ENCODE measurements around the gene LRRC8E. TPM values are rescaled to one million over a fixed set of nuclear protein-coding genes. Genes with fewer than 3 reads are reported as not detected.
A peak's percentile ranks its signal among the peaks of the same experiment; 100 is the strongest.

Gene LRRC8E
- total and polyA plus RNA-seq, 2 donors, result 1.1 to 1.3 TPM

DNA sequence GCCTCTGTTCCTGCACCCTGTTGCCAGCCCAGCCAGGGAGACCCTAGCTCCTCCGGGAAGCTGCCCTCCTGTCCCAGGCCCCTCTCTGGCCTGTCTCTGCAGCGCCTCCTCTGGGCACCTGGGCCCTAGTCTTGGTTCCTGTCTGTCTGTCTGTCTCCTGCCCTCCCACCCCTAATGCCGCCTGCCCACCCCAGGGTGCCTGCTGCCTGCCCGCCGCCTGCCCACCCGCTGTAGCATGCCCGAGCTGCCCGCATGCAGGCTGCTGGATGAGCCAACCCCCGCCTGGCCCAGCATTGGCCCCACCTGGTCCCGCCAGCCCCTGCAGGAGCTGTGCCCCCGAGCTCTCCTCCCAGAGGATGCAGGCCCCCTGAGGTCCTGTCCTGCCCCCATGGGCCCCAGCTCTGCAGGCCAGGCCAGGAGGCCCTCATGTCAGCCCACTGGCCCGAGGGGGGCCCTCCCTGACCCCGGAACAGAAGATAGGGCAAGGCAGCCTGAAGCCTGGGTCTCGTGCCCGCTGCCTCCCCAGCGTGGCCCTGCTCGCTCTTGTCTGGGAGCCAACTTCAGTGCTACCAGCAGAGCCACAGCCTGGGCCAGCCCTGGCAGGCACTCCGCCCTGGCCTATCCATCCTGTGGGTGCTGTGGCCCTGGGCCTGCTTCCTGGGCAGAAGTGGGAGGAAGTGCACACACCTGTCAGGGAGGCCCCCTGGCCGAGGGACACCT, 20.6 kb downstream of the LRRC8E start:
- WGBS, result 92% methylated on average over 19 of the region's 19 CpGs
- Histone ChIP-seq H3K4me1 (ENCODE audit: insufficient read depth) (no peaks in the 10 kb centered on the region), H3K27ac (ENCODE audit: low read depth) (no peak overlapping the region), H3K4me3 (ENCODE audit: low read depth, low read length) (no peak overlapping the region), H3K36me3 (ENCODE audit: insufficient read depth) (peaks cover 12% of the 10 kb centered on the region)
- no peak for DNase-seq (ENCODE audit: extremely low spot score)

DNA sequence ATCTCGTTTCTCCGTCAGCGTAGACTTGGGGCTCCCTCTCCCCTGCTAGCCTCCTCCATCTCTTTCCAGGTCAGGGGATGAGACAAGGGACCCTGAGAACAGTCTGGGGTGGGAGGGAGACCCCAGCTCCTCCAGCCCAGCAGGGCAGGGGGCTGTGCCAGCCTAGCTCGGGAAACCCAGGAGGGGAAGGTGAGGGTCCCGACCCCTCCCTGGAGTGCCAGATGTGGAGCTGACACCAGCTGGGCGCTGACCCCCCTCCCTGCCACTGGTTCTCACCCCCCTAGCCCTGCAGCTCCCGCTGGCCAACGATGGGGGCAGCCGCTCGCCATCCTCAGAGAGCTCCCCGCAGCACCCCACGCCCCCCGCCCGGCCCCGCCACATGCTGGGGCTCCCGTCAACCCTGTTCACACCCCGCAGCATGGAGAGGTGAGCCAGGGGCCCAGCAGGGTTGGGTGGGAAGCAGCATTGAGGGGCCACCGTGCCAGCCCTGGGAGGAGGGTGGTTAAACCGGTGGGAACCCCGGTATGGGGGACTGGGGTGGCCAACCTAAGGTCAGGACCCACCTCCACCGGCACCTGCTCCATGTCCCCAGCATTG, 21.3 kb downstream of the LRRC8E start:
- 91% methylated on average over 21 of the region's 21 CpGs for WGBS
- no peaks in the 10 kb centered on the region for H3K4me1 ChIP-seq (ENCODE audit: insufficient read depth)
- no peak overlapping the region for H3K4me3 ChIP-seq (ENCODE audit: low read depth, low read length)
- DNase-seq (ENCODE audit: extremely low spot score), result no peak
- H3K27ac ChIP-seq (ENCODE audit: low read depth), result no peak overlapping the region
- H3K36me3 ChIP-seq (ENCODE audit: insufficient read depth), result peaks cover 12% of the 10 kb centered on the region

GRCh38 chr19:7910321-7911161, 22.2 kb downstream of the LRRC8E start:
- H3K36me3 ChIP-seq (ENCODE audit: insufficient read depth), result peaks cover 12% of the 10 kb centered on the region
- H3K4me3 ChIP-seq (ENCODE audit: low read depth, low read length), result no peak overlapping the region

DNA sequence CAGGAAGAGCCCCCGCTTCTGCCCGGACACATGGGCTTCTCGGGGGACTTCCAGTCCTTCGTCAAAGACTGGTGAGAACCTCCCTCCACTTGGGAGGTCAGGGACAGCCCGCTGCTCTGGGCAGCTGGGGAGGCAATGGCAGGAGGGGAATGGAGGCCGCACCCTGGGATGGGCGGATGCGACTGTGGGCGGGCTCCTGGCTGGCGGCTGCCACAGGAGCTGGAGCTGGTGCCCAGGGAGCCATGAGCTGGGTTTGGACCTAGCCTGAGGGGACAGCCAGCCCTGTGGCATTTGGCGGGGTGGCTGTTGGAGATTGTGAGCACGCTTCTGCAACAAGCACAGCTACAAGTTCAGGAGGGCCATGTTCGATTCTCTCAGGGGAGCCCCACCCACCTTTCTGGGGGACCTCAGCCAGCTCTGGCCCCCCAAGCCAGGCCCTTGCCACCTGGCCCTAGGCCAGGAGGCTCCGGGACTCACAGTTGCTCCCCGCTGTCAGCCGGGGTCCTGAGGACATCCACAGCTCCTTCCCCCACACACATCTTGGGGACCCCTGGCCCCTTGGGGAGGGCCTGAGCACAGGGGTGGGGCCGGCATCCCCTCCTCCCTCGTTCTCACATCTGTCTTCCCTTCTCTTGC, 23.3 kb downstream of the LRRC8E start:
- DNase-seq (ENCODE audit: extremely low spot score), result no peak
- WGBS, result 85% methylated on average over 18 of the region's 18 CpGs
- Histone ChIP-seq H3K36me3 (ENCODE audit: insufficient read depth) (peaks cover 12% of the 10 kb centered on the region), H3K4me1 (ENCODE audit: insufficient read depth) (no peaks in the 10 kb centered on the region), H3K27ac (ENCODE audit: low read depth) (no peak overlapping the region), H3K4me3 (ENCODE audit: low read depth, low read length) (no peak overlapping the region)

More at GRCh38 chr19:7910321-7911161, 22.2 kb downstream of the LRRC8E start:
- no peak overlapping the region for H3K27ac ChIP-seq (ENCODE audit: low read depth)
- DNase-seq (ENCODE audit: extremely low spot score), result no peak
- no peaks in the 10 kb centered on the region for H3K4me1 ChIP-seq (ENCODE audit: insufficient read depth)
- WGBS, result 93% methylated on average over 54 of the region's 54 CpGs

DNA sequence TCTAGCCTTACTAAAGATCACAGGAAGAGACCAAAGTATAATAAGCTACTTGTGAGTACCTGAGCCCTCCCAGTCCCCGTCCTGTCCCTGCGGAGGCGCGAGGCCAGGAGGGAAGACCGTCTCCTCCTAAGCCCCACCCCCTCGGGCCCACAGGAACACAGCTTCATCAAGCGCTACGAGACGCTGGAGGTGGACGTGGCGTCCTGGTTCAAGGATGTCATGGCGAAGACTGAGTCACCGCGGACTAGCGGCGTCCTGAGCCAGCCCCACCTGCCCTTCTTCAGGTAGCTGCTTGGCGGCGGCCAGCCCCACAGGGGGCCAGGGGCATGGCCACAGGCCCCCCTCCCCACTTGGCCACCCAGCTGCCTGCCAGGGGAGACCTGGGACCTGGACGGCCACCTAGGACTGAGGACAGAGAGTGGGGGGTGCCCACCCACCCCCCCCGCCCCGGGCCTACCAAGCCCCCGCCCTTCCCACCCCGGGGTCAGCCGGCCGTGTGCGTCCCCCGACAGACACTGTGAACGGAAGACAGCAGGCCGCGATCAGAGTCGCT, 23.9 kb downstream of the LRRC8E start:
- no peaks in the 10 kb centered on the region for H3K4me1 ChIP-seq (ENCODE audit: insufficient read depth)
- no peak for DNase-seq (ENCODE audit: extremely low spot score)
- no peak overlapping the region for H3K4me3 ChIP-seq (ENCODE audit: low read depth, low read length)
- no peak overlapping the region for H3K27ac ChIP-seq (ENCODE audit: low read depth)
- H3K36me3 ChIP-seq (ENCODE audit: insufficient read depth), result peaks cover 12% of the 10 kb centered on the region
- 88% methylated on average over 31 of the region's 31 CpGs for WGBS

- peaks cover 12% of the 10 kb centered on the region for H3K36me3 ChIP-seq (ENCODE audit: insufficient read depth)
- H3K4me3 ChIP-seq (ENCODE audit: low read depth, low read length), result no peak overlapping the region
- 93% methylated on average over 39 of the region's 39 CpGs for WGBS
- no peaks in the 10 kb centered on the region for H3K4me1 ChIP-seq (ENCODE audit: insufficient read depth)
- DNase-seq (ENCODE audit: extremely low spot score), result no peak
- no peak overlapping the region for H3K27ac ChIP-seq (ENCODE audit: low read depth)
Observed at GRCh38 chr19:7912697-7913564, 24.6 kb downstream of the LRRC8E start.

- WGBS, result 87% methylated on average over 10 of the region's 10 CpGs
- no peak overlapping the region for H3K27ac ChIP-seq (ENCODE audit: low read depth)
- peaks cover 12% of the 10 kb centered on the region for H3K36me3 ChIP-seq (ENCODE audit: insufficient read depth)
- no peak overlapping the region for H3K4me3 ChIP-seq (ENCODE audit: low read depth, low read length)
- DNase-seq (ENCODE audit: extremely low spot score), result no peak
- no peaks in the 10 kb centered on the region for H3K4me1 ChIP-seq (ENCODE audit: insufficient read depth)
Observed at GRCh38 chr19:7913652-7914051, 25.3 kb downstream of the LRRC8E start.

DNA sequence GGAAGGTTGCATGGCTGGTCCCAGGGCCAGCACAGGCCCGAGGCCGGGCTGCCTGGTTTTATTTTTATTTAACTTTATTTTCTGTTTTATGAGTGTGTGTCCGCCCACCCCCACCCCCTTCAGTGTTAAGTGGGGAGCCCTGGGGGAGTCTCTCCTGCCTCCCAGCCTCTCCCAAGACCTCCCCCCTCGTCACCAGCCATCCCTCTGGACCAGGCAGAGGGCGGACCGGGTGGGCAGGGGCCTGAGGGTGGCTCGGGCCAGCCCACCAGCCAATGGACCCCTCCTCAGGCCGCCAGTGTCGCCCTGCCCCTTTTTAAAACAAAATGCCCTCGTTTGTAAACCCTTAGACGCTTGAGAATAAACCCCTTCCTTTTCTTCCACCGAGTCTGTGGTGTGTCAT, 25.8 kb downstream of the LRRC8E start:
- no peaks in the 10 kb centered on the region for H3K4me1 ChIP-seq (ENCODE audit: insufficient read depth)
- no peak for DNase-seq (ENCODE audit: extremely low spot score)
- H3K27ac ChIP-seq (ENCODE audit: low read depth), result no peak overlapping the region
- no peak overlapping the region for H3K4me3 ChIP-seq (ENCODE audit: low read depth, low read length)
- 50% methylated on average over 12 of the region's 12 CpGs for WGBS
- H3K36me3 ChIP-seq (ENCODE audit: insufficient read depth), result peaks cover 12% of the 10 kb centered on the region

DNA sequence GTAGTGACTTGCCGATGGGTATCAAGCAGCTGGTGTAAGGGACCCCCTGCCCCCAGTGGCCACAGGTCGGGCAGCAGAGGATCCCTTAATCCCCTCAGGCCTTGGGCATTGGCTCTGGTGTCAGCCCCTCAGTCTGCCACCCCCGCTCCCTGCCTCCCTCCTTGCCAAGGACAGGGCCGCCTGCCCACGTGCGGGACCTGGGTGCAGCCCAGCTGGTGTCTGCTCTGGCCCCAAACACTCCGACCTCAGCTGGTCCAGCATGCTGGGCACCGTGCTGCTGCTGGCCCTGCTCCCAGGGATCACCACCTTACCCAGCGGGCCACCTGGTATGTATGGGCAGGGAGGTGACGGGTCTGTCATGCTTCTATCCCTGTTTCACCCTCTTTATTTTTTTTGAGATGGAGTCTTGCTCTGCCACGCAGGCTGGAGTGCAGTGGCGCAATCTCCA, 26.3 kb downstream of the LRRC8E start, which contains the start of gene TGFBR3L:
TSS of gene TGFBR3L (plus strand) at position 233 of the 448 bp plus-strand sequence.
- no peak for DNase-seq (ENCODE audit: extremely low spot score)
- Histone ChIP-seq H3K4me1 (ENCODE audit: insufficient read depth) (no peaks in the 10 kb centered on the region), H3K27ac (ENCODE audit: low read depth) (no peak within 1 kb of the TSS), H3K4me3 (ENCODE audit: low read depth, low read length) (no peak within 1 kb of the TSS), H3K36me3 (ENCODE audit: insufficient read depth) (peaks cover 12% of the 10 kb centered on the region)
- 61% methylated on average over 12 of the region's 12 CpGs for WGBS

DNA sequence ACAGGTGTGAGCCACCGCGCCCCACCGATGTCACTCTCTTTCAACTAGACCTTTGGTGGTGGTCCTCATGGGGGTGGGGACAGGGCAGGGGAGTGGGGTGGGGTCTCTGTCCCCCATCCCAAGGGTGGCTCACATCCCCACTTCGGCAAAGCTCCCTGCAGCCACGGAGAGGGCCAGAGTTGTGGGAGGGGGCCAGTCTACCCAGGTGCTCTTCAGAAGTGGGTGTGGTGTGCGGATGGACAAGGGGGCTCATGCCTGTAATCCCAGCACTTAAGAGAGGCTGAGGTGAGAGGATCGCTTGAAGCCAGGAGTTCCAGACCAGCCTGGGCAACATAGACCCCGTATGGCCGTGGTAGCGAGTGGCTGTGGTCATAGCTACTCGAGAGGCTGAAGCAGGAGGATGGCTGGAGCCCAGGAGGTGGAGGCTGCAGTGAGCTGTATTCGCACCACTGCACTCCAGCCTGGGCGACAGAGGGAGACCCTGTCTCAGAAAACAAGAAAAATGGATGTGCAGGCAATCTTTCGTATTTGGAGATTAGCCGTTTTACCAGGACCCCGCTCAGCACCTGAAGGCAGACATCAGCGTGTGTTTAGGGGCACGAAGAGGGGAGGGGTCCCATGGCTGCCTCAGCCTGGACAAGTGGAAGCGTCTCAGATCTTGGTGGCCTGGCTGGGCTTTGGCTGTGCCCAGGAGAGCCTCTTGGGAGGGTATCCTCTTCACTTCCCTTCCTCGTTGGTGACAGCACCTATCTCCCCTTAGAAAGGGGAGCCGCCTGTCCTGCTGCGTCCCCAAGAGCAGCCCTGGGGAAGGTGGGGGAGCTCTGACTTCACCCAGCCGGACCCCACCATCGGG, 27.2 kb downstream of the LRRC8E start:
- DNase-seq (ENCODE audit: extremely low spot score), result no peak
- peak overlapping the region; percentile 5 for H3K4me3 ChIP-seq (ENCODE audit: low read depth, low read length)

DNA sequence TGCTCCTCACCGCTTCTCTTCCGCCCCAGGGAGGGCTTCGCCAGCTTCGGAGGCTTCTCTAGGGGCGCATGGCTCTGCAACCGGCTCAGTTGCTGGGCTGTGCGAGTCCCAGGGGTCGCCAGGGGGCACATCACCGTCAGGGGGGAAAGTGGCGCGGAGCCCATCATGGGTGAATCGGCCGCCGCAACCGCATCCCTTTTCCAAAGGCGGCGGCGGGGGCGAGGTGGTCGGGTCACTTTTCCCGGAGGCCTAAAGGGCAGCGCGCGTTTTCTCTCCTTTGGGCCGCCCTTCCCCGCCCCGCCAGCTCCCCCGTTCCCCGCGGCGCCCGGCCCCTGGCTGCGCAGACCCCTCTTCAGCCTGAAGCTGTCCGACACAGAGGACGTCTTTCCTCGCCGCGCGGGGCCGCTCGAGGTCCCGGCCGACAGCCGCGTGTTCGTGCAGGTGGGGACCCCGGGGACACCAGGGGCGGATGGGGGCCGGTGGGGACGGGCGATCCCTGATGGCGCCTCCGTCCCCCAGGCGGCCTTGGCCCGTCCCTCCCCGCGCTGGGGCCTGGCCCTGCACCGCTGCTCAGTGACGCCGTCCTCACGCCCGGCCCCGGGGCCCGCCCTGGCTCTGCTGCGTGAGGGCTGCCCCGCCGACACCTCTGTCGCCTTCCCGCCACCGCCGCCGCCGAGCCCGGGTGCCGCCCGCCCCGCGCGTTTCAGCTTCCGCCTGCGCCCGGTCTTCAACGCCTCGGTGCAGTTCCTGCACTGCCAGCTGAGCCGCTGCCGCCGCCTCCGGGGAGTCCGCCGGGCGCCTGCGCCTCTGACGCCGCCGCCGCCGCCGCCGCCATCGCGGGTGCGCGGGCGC, 28.0 kb downstream of the LRRC8E start:
- Histone ChIP-seq H3K4me1 (ENCODE audit: insufficient read depth) (no peaks in the 10 kb centered on the region), H3K4me3 (ENCODE audit: low read depth, low read length) (peak overlapping the region; percentile 32), H3K27ac (ENCODE audit: low read depth) (no peak overlapping the region), H3K36me3 (ENCODE audit: insufficient read depth) (peaks cover 5% of the 10 kb centered on the region)
- under 1% methylated on average over 104 of the region's 104 CpGs for WGBS
- no peak for DNase-seq (ENCODE audit: extremely low spot score)

More for the DNA sequence above, 27.2 kb downstream of the LRRC8E start:
- 46% methylated on average over 24 of the region's 24 CpGs for WGBS
- H3K4me1 ChIP-seq (ENCODE audit: insufficient read depth), result no peaks in the 10 kb centered on the region
- peaks cover 8% of the 10 kb centered on the region for H3K36me3 ChIP-seq (ENCODE audit: insufficient read depth)
- H3K27ac ChIP-seq (ENCODE audit: low read depth), result no peak overlapping the region

Data from urinary bladder (tissue), 4 donors.